NCI-H187 (cell line): ENCODE results near the gene PHACTR1.

Experiments used
- DNase-seq, 2 experiments: peaks; one replicate each; lab custom pipeline; 2025; lab: John Stamatoyannopoulos, UW

The PHACTR1 gene

GRCh38 chr6:13163161-13163944, 446.8 kb downstream of the PHACTR1 start:
- no peak for DNase-seq

DNA sequence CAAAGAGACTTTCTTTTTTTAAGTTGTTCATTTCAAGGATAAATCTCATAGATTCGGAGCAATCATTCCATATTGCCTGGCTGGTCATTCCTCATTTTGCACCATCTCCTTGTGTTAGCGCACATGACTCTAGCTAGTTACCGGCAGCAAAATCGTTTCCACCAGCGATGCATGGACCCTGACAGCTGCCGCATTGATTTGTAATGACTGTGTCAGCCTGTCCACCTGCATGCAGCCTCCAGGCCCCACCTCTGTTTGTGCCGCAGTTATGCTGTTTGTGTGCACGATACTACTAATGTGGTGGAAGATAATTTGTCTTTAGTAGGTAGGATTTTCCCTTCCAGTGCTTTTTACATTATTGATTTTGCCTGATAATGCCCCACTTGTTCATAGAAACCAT, 447.7 kb downstream of the PHACTR1 start:
- no peak for DNase-seq

- DNase-seq = no peak
Observed at GRCh38 chr6:13165502-13166172, 449.1 kb downstream of the PHACTR1 start.

GRCh38 chr6:13166269-13166668, 449.7 kb downstream of the PHACTR1 start:
- no peak for DNase-seq

- DNase-seq = no peak
Observed at GRCh38 chr6:13166916-13167315, 450.3 kb downstream of the PHACTR1 start.

- DNase-seq = peak; percentile 15 to 34
Observed at GRCh38 chr6:13172291-13172690, 455.7 kb downstream of the PHACTR1 start.

- peak in 1 of 2 experiments; percentile 37 for DNase-seq
Observed at GRCh38 chr6:13175087-13175486, 458.5 kb downstream of the PHACTR1 start.

- DNase-seq = peak in 1 of 2 experiments; percentile 34
Observed at GRCh38 chr6:13175759-13176158, 459.2 kb downstream of the PHACTR1 start.

- peak in 1 of 2 experiments; percentile 12 for DNase-seq
Observed at GRCh38 chr6:13177664-13178063, 461.1 kb downstream of the PHACTR1 start.

- DNase-seq = no peak
Observed at GRCh38 chr6:13178107-13178506, 461.5 kb downstream of the PHACTR1 start.

GRCh38 chr6:13180538-13180937, 464.0 kb downstream of the PHACTR1 start:
- DNase-seq = no peak

DNA sequence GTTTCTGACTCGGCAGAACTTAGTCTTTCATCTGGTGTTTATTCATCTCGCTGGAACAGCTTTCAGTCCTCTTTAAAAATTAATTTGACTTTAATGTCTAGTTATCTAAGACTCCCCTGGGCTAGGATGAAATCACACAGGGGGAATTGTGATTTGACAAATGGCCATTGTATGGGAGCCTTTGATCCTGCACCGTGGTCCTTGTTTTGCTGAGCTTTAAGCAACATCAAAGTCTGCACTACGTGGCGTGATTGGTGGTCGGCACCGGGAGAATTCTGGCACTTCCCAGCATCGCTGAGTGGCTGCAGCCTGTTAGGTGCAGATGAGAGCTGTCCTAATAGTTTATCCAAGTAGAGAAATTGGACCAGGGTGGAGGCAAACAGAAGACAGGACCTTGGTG, 464.8 kb downstream of the PHACTR1 start:
- no peak for DNase-seq

GRCh38 chr6:13183415-13184088, 467.0 kb downstream of the PHACTR1 start:
- no peak for DNase-seq

GRCh38 chr6:13184089-13184468, 467.5 kb downstream of the PHACTR1 start:
- no peak for DNase-seq

DNA sequence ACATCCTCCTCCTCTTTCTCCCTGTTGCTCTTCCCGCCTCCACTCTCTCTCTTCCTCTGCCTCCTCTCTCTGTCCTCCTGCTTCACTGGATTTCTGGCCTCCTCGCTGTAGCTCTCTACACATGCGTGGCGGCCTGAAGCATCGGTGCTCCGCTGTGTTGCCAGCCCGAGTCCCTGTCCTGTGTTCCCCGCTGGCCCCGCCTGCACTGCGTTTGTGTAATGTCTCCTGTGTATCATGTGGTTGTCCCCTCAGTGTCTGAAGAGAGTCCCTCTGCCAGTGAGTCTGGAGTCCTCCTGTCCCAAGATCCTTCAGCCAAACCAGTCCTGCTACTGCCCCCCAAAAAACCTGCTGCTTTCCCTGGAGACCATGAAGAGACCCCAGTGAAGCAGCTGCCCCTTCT, 468.0 kb downstream of the PHACTR1 start:
- DNase-seq = peak in 1 of 2 experiments; percentile 30

DNA sequence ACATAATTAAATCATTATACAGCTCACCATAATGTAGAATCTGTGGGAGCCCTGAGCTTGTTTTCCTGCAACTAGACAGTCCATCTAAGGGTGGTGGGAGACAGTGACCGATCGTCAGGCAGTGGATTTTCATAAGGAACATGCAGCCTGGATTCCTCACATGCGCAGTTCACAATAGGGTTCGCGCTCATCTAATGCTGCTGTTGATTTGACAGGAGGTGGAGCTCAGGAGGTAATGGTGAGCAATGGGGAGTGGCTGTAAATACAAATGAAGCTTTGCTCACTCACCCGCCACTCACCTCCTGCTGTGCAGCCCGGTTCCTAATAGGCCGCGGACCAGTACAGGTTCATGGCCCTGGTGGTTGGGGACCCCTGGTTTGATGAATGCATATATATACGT, 470.3 kb downstream of the PHACTR1 start:
- no peak for DNase-seq

GRCh38 chr6:13187692-13188091, 471.1 kb downstream of the PHACTR1 start:
- DNase-seq = no peak

GRCh38 chr6:13188306-13188705, 471.7 kb downstream of the PHACTR1 start:
- DNase-seq = no peak

DNA sequence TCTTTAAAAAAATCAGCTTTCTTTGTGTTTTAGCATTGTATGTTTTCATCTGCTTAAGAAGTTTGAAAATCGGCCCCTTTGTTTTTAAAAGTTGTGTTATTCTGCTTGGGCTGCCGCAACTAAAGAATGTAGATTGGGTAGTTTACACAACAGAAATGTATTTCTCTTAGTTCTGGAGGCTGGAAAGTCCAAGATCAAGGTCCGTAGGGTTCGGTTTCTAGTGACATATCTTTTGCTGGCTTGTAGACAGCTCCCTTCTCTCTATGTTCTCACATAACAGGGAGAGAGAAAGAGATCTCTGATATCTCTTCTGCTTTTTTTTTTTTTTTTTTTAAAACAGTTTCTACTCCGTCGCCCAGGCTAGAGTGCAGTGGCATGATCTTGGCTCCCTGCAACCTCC, 473.1 kb downstream of the PHACTR1 start:
- DNase-seq = no peak

GRCh38 chr6:13190376-13190775, 473.8 kb downstream of the PHACTR1 start:
- no peak for DNase-seq

DNA sequence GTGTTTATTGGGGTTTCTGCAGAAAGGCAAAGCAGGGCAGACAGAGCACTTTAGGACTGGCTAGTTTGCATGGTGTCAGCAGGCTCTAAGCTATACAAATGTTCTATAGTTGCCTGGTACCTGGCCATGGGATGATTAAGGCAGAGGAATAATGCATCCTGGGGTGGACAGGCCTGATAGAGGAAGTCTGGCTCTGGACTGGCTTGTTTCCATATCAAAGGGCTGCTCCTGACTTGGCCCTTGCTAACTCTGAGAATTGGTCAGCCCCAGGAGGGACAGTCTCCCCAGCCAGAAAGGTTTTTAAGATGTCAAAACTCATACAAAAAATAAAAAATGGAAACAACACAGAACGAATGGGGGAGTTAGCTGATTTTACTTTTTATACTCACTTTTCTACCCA, 474.9 kb downstream of the PHACTR1 start:
- no peak for DNase-seq

DNA sequence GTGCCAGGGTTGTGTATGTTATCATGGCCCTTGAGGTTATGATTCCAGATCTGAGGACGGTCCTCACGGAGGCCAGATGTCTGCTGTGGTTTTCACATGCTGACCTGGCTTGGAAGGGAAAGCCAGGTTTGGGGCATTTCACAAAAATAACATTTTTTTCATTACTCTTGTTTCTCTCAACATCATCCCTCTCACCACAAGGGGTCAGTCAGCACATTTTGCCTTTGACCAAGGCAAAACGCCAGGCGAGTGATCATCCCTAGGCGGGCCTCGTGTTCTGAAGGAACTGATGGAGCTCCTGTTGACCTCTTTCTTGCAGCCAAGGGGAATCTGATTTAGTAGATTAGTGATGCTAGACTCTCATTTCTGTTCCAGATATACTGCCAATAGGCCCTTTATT, 478.3 kb downstream of the PHACTR1 start:
- DNase-seq = no peak

DNA sequence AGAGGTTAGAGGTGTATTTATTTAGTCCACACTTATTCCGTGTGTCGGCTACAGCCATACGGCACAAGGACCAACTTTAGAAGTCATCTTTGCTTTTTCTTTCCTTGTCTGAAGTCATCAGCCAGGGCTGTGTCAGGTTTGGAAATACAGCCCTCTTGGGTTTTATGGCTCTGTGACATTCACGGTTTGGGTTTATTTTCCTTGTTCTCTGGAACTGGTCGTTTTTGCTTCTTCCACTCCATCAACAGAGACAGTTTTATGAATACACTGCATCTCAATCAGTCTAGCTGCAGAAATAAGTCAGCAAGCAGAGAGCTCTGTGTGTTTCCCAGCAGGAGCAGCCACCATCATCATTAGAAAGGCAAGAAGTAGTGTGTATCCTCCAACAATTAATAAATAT, 479.2 kb downstream of the PHACTR1 start:
- no peak for DNase-seq
